Measurements from ENCODE around the gene COLEC12. TPM values are rescaled to one million over a fixed set of nuclear protein-coding genes. Genes with fewer than 3 reads are reported as not detected.
A peak's percentile ranks its signal among the peaks of the same experiment; 100 is the strongest.
"Not testable (repeated sequence)": the region's sequence is repeated elsewhere in the genome, so short reads cannot be mapped to it uniquely, and the experiment has no call there.

COLEC12 gene
- total and polyA plus RNA-seq, 7 experiments from 2014 or later = 0.12 to 0.35 (median 0.19) TPM; not detected in 4

- Mint-ChIP-seq H3K27ac (no peak overlapping the region), H3K36me3 (no peaks in the 10 kb centered on the region), H3K4me1 (no peaks in the 10 kb centered on the region), H3K4me3 (no peak overlapping the region), H3K27me3 (peaks cover 0 to 14% (median 11%) of the 10 kb centered on the region in 5 donors), H3K9me3 (no peaks in the 10 kb centered on the region)
- Histone ChIP-seq H3K4me3 (ENCODE audit: low read length) (no peak overlapping the region), H3K27ac (ENCODE audit: low read depth, low read length) (no peak overlapping the region), H3K9me3 (ENCODE audit: control insufficient read depth in 2 of 3, low read length in 3 of 3) (no peaks in the 10 kb centered on the region), H3K4me1 (ENCODE audit: control insufficient read depth in 2 of 2, insufficient read depth in 2 of 2, low read length in 2 of 2) (no peaks in the 10 kb centered on the region), H3K36me3 (ENCODE audit: control insufficient read depth in 2 of 3, insufficient read depth in 3 of 3, low read length in 3 of 3) (no peaks in the 10 kb centered on the region), H3K27me3 (ENCODE audit: control insufficient read depth in 2 of 2, insufficient read depth in 2 of 2, low read length in 2 of 2) (no peaks in the 10 kb centered on the region)
- DNase-seq = no peak
- POLR2A ChIA-PET = no interaction called here
- intact Hi-C loops (cut with micrococcal nuclease) = no loop called here
- CTCF ChIA-PET = no interaction called here
- ATAC-seq = no peak
These were observed 188.1 kb downstream of the COLEC12 start for GRCh38 chr18:312415-312814.

GRCh38 chr18:310042-310441 is 190.5 kb downstream of the COLEC12 start:
- intact Hi-C loops (cut with micrococcal nuclease) = no loop called here
- no peaks in the 10 kb centered on the region for H3K36me3 Mint-ChIP-seq
- no peaks in the 10 kb centered on the region for H3K9me3 Mint-ChIP-seq
- no peaks in the 10 kb centered on the region for H3K4me1 Mint-ChIP-seq
- Histone ChIP-seq H3K4me3 (ENCODE audit: low read length) (no peak overlapping the region), H3K27me3 (ENCODE audit: control insufficient read depth in 2 of 2, insufficient read depth in 2 of 2, low read length in 2 of 2) (peaks cover 0 to 3% of the 10 kb centered on the region in 2 donors), H3K9me3 (ENCODE audit: control insufficient read depth in 2 of 3, low read length in 3 of 3) (no peaks in the 10 kb centered on the region), H3K4me1 (ENCODE audit: control insufficient read depth in 2 of 2, insufficient read depth in 2 of 2, low read length in 2 of 2) (no peaks in the 10 kb centered on the region), H3K36me3 (ENCODE audit: control insufficient read depth in 2 of 3, insufficient read depth in 3 of 3, low read length in 3 of 3) (no peaks in the 10 kb centered on the region), H3K27ac (ENCODE audit: low read depth, low read length) (no peak overlapping the region)
- POLR2A ChIA-PET = no interaction called here
- ATAC-seq (no peak), DNase-seq (no peak)
- H3K27ac Mint-ChIP-seq = no peak overlapping the region
- CTCF ChIA-PET = no interaction called here
- peaks cover 0 to 24% (median 22%) of the 10 kb centered on the region in 5 donors for H3K27me3 Mint-ChIP-seq
- H3K4me3 Mint-ChIP-seq = no peak overlapping the region

- H3K4me3 Mint-ChIP-seq; H3K27me3 ChIP-seq (ENCODE audit: control insufficient read depth in 2 of 2, insufficient read depth in 2 of 2, low read length in 2 of 2); H3K4me3 ChIP-seq (ENCODE audit: low read length); CTCF ChIA-PET; H3K36me3 ChIP-seq (ENCODE audit: control insufficient read depth in 2 of 3, insufficient read depth in 3 of 3, low read length in 3 of 3); intact Hi-C loops (cut with micrococcal nuclease); H3K4me1 ChIP-seq (ENCODE audit: control insufficient read depth in 2 of 2, insufficient read depth in 2 of 2, low read length in 2 of 2); H3K27ac ChIP-seq (ENCODE audit: low read depth, low read length); H3K9me3 ChIP-seq (ENCODE audit: control insufficient read depth in 2 of 3, low read length in 3 of 3); DNase-seq; POLR2A ChIA-PET; ATAC-seq; H3K4me1 Mint-ChIP-seq; H3K9me3 Mint-ChIP-seq; H3K36me3 Mint-ChIP-seq: not testable (repeated sequence)
- peaks cover 0 to 28% (median 22%) of the 10 kb centered on the region in 5 donors for H3K27me3 Mint-ChIP-seq
- peak overlapping the region in 1 of 9 donors; percentile 8 for H3K27ac Mint-ChIP-seq
These were observed 192.4 kb downstream of the COLEC12 start for GRCh38 chr18:308086-308485.

GRCh38 chr18:306608-307255 is 193.8 kb downstream of the COLEC12 start:
- Histone ChIP-seq H3K4me1 (ENCODE audit: control insufficient read depth in 2 of 2, insufficient read depth in 2 of 2, low read length in 2 of 2) (no peaks in the 10 kb centered on the region), H3K4me3 (ENCODE audit: low read length) (no peak overlapping the region), H3K27ac (ENCODE audit: low read depth, low read length) (no peak overlapping the region), H3K9me3 (ENCODE audit: control insufficient read depth in 2 of 3, low read length in 3 of 3) (no peaks in the 10 kb centered on the region), H3K27me3 (ENCODE audit: control insufficient read depth in 2 of 2, insufficient read depth in 2 of 2, low read length in 2 of 2) (peaks cover 0 to 3% of the 10 kb centered on the region in 2 donors), H3K36me3 (ENCODE audit: control insufficient read depth in 2 of 3, insufficient read depth in 3 of 3, low read length in 3 of 3) (no peaks in the 10 kb centered on the region)
- POLR2A ChIA-PET = no interaction called here
- ATAC-seq (no peak), DNase-seq (no peak)
- Mint-ChIP-seq H3K4me3 (no peak overlapping the region), H3K27ac (no peak overlapping the region), H3K27me3 (peaks cover 0 to 28% (median 20%) of the 10 kb centered on the region in 5 donors), H3K36me3 (no peaks in the 10 kb centered on the region), H3K9me3 (peaks cover 0 to 2% (median 0%) of the 10 kb centered on the region in 11 donors), H3K4me1 (no peaks in the 10 kb centered on the region)
- intact Hi-C loops (cut with micrococcal nuclease) = no loop called here
- CTCF ChIA-PET = no interaction called here

- intact Hi-C loops (cut with micrococcal nuclease) = no loop called here
- POLR2A ChIA-PET = no interaction called here
- ATAC-seq (no peak), DNase-seq (no peak)
- no peak overlapping the region for H3K4me3 Mint-ChIP-seq
- no peak overlapping the region for H3K4me3 ChIP-seq (ENCODE audit: low read length)
- H3K27ac ChIP-seq (ENCODE audit: low read depth, low read length) = no peak overlapping the region
- peaks cover 0 to 2% (median 0%) of the 10 kb centered on the region in 11 donors for H3K9me3 Mint-ChIP-seq
- H3K4me1 Mint-ChIP-seq = no peaks in the 10 kb centered on the region
- no peaks in the 10 kb centered on the region for H3K4me1 ChIP-seq (ENCODE audit: control insufficient read depth in 2 of 2, insufficient read depth in 2 of 2, low read length in 2 of 2)
- CTCF ChIA-PET = no interaction called here
- peaks cover 0 to 3% of the 10 kb centered on the region in 2 donors for H3K27me3 ChIP-seq (ENCODE audit: control insufficient read depth in 2 of 2, insufficient read depth in 2 of 2, low read length in 2 of 2)
- no peaks in the 10 kb centered on the region for H3K36me3 Mint-ChIP-seq
- H3K9me3 ChIP-seq (ENCODE audit: control insufficient read depth in 2 of 3, low read length in 3 of 3) = no peaks in the 10 kb centered on the region
- no peak overlapping the region for H3K27ac Mint-ChIP-seq
- H3K36me3 ChIP-seq (ENCODE audit: control insufficient read depth in 2 of 3, insufficient read depth in 3 of 3, low read length in 3 of 3) = no peaks in the 10 kb centered on the region
- peaks cover 0 to 32% (median 20%) of the 10 kb centered on the region in 5 donors for H3K27me3 Mint-ChIP-seq
These were observed 195.4 kb downstream of the COLEC12 start for GRCh38 chr18:305003-305501.

- Histone ChIP-seq H3K9me3 (ENCODE audit: control insufficient read depth in 2 of 3, low read length in 3 of 3) (no peaks in the 10 kb centered on the region), H3K4me3 (ENCODE audit: low read length) (no peak overlapping the region), H3K27me3 (ENCODE audit: control insufficient read depth in 2 of 2, insufficient read depth in 2 of 2, low read length in 2 of 2) (peaks cover 0 to 3% of the 10 kb centered on the region in 2 donors), H3K4me1 (ENCODE audit: control insufficient read depth in 2 of 2, insufficient read depth in 2 of 2, low read length in 2 of 2) (no peaks in the 10 kb centered on the region), H3K36me3 (ENCODE audit: control insufficient read depth in 2 of 3, insufficient read depth in 3 of 3, low read length in 3 of 3) (no peaks in the 10 kb centered on the region), H3K27ac (ENCODE audit: low read depth, low read length) (no peak overlapping the region)
- Mint-ChIP-seq H3K27ac (no peak overlapping the region), H3K36me3 (no peaks in the 10 kb centered on the region), H3K4me1 (no peaks in the 10 kb centered on the region), H3K4me3 (no peak overlapping the region), H3K9me3 (peaks cover 0 to 2% (median 0%) of the 10 kb centered on the region in 11 donors), H3K27me3 (peaks cover 0 to 32% (median 19%) of the 10 kb centered on the region in 5 donors)
- ChIA-PET CTCF (no interaction called here), POLR2A (no interaction called here)
- ATAC-seq (no peak), DNase-seq (no peak)
- intact Hi-C loops (cut with micrococcal nuclease) = no loop called here
These were observed 196.9 kb downstream of the COLEC12 start for GRCh38 chr18:303607-304006.

GRCh38 chr18:303011-303410 is 197.5 kb downstream of the COLEC12 start:
- no peaks in the 10 kb centered on the region for H3K36me3 Mint-ChIP-seq
- H3K27ac Mint-ChIP-seq = no peak overlapping the region
- no peak for ATAC-seq
- H3K27me3 Mint-ChIP-seq = peaks cover 0 to 32% (median 18%) of the 10 kb centered on the region in 5 donors
- H3K4me3 Mint-ChIP-seq = no peak overlapping the region
- no peaks in the 10 kb centered on the region for H3K4me1 ChIP-seq (ENCODE audit: control insufficient read depth in 2 of 2, insufficient read depth in 2 of 2, low read length in 2 of 2)
- DNase-seq = no peak
- no peak overlapping the region for H3K4me3 ChIP-seq (ENCODE audit: low read length)
- no peaks in the 10 kb centered on the region for H3K36me3 ChIP-seq (ENCODE audit: control insufficient read depth in 2 of 3, insufficient read depth in 3 of 3, low read length in 3 of 3)
- peaks cover 0 to 2% (median 0%) of the 10 kb centered on the region in 11 donors for H3K9me3 Mint-ChIP-seq
- CTCF ChIA-PET = no interaction called here
- peaks cover 0 to 3% of the 10 kb centered on the region in 2 donors for H3K27me3 ChIP-seq (ENCODE audit: control insufficient read depth in 2 of 2, insufficient read depth in 2 of 2, low read length in 2 of 2)
- intact Hi-C loops (cut with micrococcal nuclease) = no loop called here
- POLR2A ChIA-PET = no interaction called here
- no peak overlapping the region for H3K27ac ChIP-seq (ENCODE audit: low read depth, low read length)
- no peaks in the 10 kb centered on the region for H3K4me1 Mint-ChIP-seq
- no peaks in the 10 kb centered on the region for H3K9me3 ChIP-seq (ENCODE audit: control insufficient read depth in 2 of 3, low read length in 3 of 3)

All from naive thymus-derived CD4-positive, alpha-beta T cell (primary cell).